Medulla oblongata (tissue), 1 donor: ENCODE results near the gene ROCK1.
"Not testable (repeated sequence)": the region's sequence is repeated elsewhere in the genome, so short reads cannot be mapped to it uniquely, and the experiment has no call there.

Experiments used
- DNase-seq: peaks from one replicate; pipeline ENCODE4 v3.0.0-alpha.2; 2015; ENCODE audit errors: extremely low spot score

ROCK1 gene

DNA sequence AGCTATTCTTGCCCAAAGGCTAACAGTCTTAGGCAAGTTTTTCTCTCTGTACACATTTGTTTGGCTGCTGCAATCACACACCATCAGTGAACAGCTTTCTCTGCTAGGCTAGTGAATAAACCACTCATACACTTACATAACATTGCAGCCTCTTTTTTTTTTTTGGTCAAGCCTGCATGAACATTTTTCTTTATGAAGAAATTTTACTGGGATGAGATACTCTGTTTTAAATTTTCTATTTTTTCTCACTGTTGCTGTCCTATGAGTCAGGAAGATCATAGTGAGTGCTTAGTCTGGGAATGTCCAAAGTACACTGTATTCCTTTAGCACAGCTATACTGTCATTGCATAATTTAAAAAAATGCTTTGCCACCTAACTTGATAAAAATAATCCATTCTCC is 58.5 kb downstream of the ROCK1 start:
- peak; percentile 55 for DNase-seq

DNA sequence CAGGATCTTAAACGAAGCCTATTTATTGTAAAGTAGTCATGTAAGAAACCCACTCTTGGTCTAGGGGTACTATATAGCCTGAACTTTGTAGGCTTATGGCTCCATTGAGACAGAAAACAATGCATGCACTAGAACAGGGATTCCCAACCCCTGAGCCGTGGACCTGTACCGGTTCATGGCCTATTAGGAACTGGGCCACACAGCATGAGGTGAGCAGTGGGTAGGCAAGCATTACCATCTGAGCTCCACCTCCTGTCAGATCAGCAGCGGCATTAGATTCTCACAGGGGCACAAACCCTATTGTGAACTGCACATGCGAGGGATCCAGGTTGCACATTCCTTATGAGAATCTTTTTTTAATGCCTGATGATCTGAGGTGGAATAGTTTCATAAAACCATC is 59.2 kb downstream of the ROCK1 start:
- no peak for DNase-seq

DNA sequence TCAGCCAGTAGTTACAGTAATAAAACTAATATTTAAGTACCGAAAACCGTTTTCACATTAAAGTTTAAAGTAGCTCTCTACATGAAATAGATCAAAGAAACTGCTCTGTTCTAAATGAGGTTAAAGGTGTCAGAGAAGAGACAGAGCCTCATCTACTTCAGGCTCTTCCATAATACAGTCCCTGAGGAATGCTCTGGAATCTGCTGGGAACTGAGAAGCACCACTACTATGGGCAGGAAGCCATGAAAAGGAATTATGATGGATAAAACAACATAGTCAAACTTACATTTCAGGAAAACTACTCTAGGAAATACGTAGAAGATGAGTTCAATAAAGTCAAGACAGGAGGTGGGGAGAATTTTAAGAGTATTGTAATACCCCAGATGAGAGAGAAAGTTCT is 60.0 kb downstream of the ROCK1 start:
- no peak for DNase-seq

DNA sequence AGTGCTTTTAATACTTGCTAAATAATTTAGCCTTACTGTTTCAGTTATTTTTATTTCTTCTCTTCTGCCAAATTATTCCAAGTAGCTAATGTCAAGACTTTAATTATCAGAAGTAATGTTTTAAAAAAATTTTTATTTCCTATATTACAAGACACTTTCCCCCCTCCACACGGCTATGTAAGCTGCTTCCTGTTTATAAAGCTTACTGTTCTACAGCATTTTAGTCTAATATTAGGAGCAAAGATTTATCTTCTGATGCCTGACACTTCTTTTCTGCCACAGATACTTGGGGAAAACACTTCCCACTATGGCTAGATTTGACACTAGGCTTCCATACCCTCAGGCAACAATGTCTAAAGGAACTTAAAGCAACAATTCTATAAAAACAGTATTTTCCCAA is 62.3 kb downstream of the ROCK1 start:
- no peak for DNase-seq

DNA sequence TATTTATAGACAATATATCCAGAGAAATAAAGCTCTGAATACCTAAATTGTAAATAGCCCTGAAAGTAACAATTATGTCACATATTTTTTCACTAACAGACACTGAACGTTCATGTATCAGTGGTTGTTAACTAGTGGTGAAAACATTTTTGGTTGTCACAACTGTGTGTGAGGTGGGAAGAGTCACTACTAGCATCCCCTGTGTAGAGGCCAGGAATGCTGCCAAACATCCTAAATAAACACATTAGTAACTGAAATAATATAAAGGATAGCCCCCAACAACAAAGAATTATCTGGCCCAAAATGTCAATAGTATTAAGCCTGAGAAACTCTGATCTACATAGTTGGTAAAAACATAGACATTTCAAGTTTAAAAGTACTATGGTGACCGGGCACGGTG is 64.5 kb downstream of the ROCK1 start:
- no peak for DNase-seq

DNA sequence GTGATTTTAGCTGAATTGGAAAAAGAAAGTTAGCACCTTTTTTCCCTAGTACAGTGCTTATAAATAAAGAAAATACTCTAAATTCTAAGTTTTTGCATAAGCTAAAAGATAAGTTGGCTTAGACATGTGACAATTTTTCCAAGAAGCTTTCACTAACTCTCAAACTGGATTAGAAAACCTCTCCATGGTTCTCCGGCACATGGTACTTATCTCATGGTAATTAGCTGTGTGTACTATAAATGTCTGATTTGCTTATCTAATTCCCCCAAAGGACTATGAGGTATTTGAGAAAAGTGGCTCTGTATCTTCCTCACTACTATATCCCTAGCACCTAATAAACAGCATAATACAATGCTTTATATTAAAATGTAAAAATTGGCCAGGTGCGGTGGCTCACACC is 71.1 kb downstream of the ROCK1 start:
- DNase-seq: no peak

DNA sequence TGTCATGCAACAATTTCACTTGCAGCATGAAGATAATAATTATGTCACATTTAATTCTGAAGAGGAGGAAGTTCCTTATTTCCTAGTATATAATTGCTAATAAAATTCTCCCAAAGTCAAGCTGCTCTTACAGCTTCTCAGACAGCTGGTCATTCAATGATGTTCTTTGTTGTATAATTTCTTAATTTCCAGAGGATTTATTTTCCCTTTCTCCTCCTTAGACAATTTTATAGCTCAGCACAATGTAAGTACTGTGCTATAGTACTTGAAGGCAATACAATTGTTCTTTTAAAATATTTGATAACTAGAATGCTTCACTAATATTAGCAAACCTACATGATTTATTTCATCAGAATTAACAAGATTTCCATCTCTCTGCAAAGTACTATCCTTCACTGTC is 73.4 kb downstream of the ROCK1 start:
- no peak for DNase-seq

DNA sequence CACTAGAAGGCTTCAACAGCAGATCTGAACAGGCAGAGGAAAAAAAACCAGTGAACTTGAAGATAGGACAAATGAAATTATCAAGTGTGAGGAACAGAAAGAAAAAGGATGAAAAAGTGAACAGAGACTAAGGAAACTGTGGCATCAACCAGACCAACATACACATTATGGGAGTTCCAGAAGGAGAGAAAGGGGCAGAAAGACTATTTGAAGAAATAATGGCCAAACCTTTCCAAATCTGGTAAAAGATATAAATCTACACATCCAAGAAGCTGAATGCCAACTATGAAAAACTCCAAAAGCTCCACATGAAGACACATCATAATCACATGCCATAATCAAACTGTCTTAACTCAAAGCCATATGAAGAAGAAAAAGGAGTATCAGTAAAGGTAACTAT is 79.8 kb downstream of the ROCK1 start:
- DNase-seq: no peak

DNA sequence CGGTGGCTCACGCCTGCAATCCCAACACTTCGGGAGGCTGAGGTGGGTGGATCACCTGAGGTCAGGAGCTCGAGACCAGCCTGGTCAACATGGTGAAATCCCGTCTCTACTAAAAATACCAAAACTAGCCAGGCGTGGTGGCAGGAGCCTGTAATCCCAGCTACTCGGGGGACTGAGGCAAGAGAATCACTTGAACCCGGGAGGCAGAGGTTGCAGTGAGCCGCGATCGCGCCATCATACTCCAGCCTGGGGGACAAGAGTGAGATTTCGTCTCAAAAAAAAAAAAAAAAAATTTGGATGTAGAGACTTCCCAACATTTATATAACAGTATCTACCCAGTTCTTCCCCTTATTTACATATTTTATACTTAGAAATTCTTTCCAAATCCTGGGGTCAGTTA is 93.4 kb downstream of the ROCK1 start:
- DNase-seq: not testable (repeated sequence)

DNA sequence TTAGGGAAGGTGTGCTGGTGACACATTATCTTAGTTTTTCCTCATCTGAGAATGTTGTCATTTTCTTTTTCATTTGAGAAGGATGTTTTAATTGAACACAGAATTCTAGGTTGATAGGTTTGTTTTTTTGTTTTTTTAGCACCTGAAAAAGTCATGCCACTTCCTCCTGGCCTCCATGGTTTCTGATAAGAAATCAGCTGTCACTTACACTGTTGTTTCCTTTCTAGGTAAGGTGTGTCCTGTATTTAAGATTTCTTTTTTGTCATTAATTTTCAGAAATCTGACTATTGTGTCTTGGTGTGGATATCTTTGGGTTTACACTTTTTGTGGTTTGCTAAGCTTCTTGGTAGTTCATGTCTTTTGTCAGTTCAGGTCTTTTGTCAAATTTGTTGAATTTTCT is 99.3 kb downstream of the ROCK1 start:
- no peak for DNase-seq

DNA sequence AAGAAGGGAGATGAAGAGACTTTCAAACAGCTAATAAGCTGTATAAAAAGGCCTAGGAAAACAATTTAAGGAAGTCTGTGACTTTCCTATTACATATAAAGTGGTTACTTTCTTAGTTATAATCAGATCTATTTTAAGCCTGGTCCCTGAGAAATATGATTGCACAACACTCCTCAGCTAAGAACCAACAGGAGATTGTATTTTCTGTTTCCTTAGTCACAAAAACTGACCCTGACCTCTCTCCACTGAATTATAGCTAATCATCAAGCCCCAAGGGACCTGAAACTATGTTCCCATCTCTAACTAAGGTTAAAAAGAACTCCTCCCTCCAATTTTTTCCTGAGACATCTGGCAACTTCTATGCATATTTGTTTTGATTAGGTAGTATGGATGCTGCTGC is 106.9 kb downstream of the ROCK1 start:
- DNase-seq: no peak

DNA sequence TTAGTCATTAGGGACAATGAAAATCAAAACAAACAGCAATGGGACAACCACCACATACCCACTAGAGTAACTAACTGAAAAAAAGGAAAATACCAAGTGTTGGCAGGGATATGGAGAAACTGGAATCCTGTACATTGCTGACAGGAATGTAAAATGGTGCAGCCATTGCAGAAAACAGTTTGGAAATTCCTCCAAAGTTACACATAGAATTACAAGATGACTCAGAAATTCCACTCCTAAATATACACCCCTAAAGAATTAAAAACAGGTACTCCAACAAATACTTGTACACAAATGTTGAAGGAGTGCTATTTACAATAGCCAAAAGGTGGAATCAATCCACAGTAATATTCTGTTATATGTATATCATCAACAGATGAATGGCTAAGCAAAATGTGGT is 110.9 kb downstream of the ROCK1 start:
- DNase-seq: no peak

DNA sequence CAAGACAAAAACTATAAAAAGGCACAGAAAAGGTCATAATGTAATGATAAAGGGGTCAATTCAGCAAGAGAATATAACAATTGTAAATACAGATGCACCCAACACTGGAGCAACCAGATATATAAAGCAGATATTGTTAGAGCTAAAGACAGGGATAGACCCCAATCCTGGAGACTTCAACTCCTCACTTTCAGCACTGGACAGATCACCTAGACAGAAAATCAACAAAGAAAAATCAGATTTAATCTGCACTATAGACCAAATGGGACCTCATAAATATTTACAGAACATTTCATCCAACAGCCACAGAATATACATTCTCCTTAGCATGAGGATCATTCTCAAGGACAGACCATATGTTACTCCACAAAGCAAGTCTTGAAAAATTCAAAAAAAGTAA is 114.2 kb downstream of the ROCK1 start:
- no peak for DNase-seq

DNA sequence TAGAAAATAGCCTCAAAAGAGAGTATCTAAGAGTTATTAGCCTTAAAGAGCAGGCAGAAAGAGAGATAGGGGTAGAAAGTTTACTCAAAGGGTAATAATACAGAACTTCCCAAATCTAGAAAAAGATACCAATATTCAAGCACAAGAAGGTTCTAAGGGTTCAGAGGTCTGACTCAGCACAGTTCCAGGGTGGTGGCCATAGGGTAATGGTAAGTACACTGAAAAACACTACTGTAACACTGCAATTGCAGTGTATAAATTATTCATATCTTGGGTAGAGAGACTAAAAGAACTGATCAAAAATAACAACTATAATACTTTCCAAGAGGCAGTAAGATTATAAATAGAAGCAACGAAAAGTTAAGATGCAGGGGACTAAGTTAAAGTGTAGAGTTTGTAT is 115.2 kb downstream of the ROCK1 start:
- no peak for DNase-seq

DNA sequence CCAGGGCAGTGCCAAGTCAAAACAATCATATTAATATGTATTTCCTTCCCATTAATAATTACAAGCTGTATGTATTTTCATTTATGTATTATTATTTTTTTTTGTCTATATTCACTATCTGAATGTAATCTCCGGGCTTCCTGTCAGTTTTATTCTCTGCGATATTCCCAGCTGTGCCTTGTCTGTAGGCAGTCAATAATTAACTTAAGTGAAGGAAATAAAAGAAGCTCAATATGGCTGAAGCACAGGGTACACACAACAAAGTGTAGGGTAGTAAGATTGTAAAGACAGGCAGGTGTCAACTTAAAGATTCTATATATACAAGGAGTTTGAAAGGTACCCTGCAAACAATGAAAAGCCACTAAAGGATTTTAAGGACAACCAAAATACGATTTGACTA is 122.9 kb downstream of the ROCK1 start:
- DNase-seq: no peak

DNA sequence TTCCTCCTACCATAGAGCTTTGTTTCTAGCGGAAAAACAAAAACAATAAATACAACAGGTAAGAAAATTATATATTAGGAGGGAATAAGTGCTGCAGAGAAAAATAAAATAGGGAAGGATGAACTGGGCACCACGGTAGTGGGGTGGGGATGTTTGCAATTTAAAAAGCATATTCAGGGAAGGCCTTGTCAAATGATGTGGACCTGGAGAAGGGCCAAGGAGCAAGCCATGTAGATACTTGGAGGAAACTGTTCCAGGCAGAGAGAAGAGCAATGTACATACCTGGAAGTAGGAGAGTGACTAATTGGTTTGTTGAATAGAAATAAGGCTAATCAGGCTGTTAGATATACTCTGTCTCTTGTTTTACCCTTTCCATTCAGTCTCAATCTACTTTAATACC is 136.5 kb downstream of the ROCK1 start:
- DNase-seq: no peak

DNA sequence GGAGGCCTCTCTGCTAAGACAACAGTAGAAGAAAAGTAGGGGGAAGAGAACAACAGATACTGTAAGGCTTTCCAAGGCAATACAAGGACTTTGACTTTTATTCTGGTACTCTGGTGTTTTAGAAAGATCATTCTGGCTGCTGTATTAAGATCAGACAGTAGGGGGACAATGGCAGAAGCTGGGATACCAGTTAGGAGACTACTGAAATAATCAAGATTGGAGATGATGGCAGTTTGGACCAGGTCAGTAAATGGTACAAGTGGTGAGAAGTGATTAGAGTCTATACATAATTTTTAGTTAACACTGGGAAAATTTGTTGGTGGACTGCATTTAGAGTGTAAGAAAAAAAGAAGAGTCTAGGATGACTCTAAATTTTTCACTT is 139.7 kb downstream of the ROCK1 start:
- no peak for DNase-seq

DNA sequence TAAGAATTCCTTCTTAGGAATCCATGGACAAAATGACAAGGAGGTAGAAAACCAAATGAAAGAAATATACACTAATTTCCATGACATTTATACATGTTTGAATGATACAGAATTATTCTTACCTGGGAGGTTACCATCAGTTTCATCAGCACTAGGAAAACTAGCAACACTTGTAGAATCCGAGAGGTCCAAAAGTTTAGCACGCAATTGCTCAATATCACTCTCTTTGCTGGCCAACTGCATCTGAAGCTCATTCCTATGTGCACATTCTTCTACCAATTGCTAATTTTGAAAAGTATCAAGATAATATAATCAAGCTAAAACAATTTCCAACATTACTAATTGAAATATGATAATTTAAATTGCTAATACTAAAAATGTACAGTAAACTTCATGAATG is 144.8 kb downstream of the ROCK1 start:
- DNase-seq: no peak

DNA sequence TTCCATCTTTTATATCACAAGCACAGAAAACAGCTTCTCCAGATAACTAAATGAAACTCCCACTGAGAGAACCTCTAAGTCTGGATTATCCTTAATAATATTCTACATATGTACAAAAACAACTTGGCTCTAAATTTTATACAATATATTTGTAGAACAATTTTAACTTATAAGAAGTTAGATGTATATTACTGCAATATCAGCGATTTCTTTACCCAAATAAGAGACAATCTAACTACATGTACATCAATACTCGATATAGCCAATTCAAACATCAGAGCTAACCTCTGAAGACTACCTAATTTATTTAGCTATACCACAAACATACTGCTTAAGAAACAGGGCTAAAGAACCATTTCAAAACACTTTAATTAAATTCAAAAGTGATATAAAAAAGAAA is 148.6 kb downstream of the ROCK1 start:
- no peak for DNase-seq

DNA sequence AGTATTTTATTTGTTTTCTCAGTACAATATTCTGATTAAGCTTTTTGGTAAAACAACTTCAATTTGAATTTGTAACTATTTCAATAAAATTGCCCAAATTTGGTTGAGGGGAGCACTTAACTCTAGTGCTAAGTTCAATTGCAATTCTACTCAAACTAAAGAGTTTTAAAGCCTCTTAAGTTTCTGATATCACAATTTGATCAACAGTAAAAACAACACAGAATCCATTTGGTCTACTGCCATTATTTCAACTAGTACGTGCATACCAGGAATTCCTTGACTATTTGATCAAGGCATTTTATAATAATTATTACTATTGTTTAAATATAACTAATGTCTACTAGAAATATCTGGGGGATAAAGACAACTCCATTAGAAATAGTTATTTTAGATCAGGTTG is 150.9 kb downstream of the ROCK1 start:
- no peak for DNase-seq

DNA sequence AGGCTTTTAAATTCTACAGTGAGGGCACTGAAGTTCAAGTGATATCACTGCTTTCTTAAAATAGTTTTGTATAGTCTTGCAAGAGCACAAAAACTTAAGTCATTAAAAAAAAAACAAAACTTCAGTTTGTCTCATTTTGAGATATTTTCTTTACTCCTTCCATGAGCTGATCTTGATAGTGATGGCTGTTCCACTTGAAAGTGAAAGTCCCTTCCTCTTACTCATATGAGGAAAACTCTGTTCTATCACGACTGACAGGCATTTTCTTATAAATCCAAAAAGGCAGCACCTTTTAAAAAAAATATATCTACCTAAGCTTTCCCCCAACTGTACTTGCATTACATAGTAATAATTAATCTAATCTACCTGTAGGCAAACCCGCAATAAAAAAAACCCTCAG is 160.8 kb downstream of the ROCK1 start:
- DNase-seq: not testable (repeated sequence)
